SH-SY5Y (cell line): ENCODE data around the gene TSC2.

Experiments used
- GATA2 ChIP-seq: IDR thresholded peaks from 2 replicates; pipeline ENCODE4 v1.6.1; 2011; ENCODE audit warnings: mild to moderate bottlenecking, low read depth, low read length
- GATA3 ChIP-seq: IDR thresholded peaks from 2 replicates; pipeline ENCODE4 v1.6.1; 2011; ENCODE audit warnings: low read depth, mild to moderate bottlenecking, low read length, moderate library complexity

GRCh38 chr16:2015117-2015946 is 32.5 kb upstream of the TSC2 start:
- no peak for TF ChIP-seq GATA2
- TF ChIP-seq GATA3: no peak
